ENCODE measurements around the gene MEGF8. TPM values are rescaled to one million over a fixed set of nuclear protein-coding genes. Genes with fewer than 3 reads are reported as not detected.

Gene MEGF8
- total RNA-seq, 3 donors from 2014 or later (not counting 1 experiment from before 2014, with no cell fraction given) = 8.1 to 11.3 (median 10.5) TPM

DNA sequence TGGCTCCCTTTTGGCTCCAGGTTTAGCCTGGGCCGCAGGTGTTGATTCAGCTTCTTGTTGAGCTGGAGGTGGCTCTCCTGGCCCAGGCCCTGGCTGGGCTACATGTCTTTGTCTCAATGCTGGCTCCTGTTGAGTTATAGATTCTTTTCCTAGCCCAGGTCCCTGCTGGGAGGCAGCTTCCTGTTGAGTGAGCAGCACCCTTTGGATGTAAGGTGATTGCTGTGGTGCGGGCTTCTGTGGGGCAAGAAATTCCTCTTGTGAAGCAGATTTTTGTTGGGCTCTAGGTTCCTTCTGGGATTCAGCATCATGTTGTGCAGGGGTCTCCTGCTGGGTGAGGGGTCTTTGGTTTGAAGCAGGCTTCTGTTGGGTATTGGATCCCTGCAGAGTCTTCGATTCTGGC, 101.2 kb downstream of the MEGF8 start:
- no peaks in the 10 kb centered on the region for H3K27me3 ChIP-seq (ENCODE audit: control insufficient read depth, insufficient read depth, low read length)
- no peaks in the 10 kb centered on the region for H3K9me3 ChIP-seq (ENCODE audit: control insufficient read depth, insufficient read depth, low read length)
- Mint-ChIP-seq H3K36me3 (no peaks in the 10 kb centered on the region), H3K27me3 (ENCODE audit: low read depth in 2 of 2) (no peaks in the 10 kb centered on the region), H3K4me3 (no peak overlapping the region), H3K4me1 (peaks cover 19 to 29% of the 10 kb centered on the region in 2 donors), H3K9me3 (no peaks in the 10 kb centered on the region), H3K27ac (no peak overlapping the region)
- H3K4me1 ChIP-seq (ENCODE audit: control insufficient read depth, insufficient read depth, low read length) = peaks cover 27% of the 10 kb centered on the region
- ATAC-seq = no peak
- H3K36me3 ChIP-seq (ENCODE audit: control insufficient read depth, insufficient read depth, low read length) = no peaks in the 10 kb centered on the region
- intact Hi-C loops (cut with micrococcal nuclease) = no loop called here
- TF ChIP-seq, protein P1, sequence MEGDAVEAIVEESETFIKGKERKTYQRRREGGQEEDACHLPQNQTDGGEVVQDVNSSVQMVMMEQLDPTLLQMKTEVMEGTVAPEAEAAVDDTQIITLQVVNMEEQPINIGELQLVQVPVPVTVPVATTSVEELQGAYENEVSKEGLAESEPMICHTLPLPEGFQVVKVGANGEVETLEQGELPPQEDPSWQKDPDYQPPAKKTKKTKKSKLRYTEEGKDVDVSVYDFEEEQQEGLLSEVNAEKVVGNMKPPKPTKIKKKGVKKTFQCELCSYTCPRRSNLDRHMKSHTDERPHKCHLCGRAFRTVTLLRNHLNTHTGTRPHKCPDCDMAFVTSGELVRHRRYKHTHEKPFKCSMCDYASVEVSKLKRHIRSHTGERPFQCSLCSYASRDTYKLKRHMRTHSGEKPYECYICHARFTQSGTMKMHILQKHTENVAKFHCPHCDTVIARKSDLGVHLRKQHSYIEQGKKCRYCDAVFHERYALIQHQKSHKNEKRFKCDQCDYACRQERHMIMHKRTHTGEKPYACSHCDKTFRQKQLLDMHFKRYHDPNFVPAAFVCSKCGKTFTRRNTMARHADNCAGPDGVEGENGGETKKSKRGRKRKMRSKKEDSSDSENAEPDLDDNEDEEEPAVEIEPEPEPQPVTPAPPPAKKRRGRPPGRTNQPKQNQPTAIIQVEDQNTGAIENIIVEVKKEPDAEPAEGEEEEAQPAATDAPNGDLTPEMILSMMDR (IDR thresholded peaks at IDR 0.05) = no peak
- no peak overlapping the region for H3K27ac ChIP-seq (ENCODE audit: low read length)
- DNase-seq = no peak
- H3K4me3 ChIP-seq (ENCODE audit: low read length) = no peak overlapping the region
- 96% methylated on average over 3 of the region's 3 CpGs for whole genome bisulfite sequencing (ENCODE audit: insufficient coverage)

DNA sequence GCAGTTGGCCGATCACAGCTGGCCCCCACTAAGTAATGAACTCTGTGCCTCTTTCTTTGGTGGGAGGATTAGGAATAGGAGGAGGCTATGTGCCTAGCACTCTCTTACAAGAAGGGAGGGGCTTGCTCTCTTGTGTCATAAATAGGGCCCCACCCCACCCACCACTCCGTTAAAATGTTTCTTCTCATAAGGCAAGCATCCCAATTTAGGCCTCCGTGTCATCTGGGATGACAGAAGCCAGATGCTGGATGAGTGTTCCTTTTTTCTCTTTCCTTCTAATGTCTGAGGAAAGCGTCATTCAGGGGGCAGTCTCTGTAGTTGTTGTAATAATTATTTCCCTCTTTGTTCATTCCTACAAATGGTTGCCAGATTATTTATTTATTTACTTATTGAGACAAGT, 101.9 kb downstream of the MEGF8 start, which contains the start of gene LIPE:
LIPE (minus strand) TSS at position 76 of the 400 bp plus-strand sequence. CDS start 239 bp downstream, outside the sequence.
- H3K27ac ChIP-seq (ENCODE audit: low read length) = no peak within 1 kb of the TSS
- Mint-ChIP-seq H3K27me3 (ENCODE audit: low read depth in 2 of 2) (no peaks in the 10 kb centered on the region), H3K9me3 (no peaks in the 10 kb centered on the region), H3K36me3 (no peaks in the 10 kb centered on the region), H3K27ac (no peak within 1 kb of the TSS), H3K4me1 (peaks cover 14 to 24% of the 10 kb centered on the region in 2 donors), H3K4me3 (peak within 1 kb of the TSS; percentile 56)
- DNase-seq = no peak
- H3K27me3 ChIP-seq (ENCODE audit: control insufficient read depth, insufficient read depth, low read length) = no peaks in the 10 kb centered on the region
- H3K36me3 ChIP-seq (ENCODE audit: control insufficient read depth, insufficient read depth, low read length) = no peaks in the 10 kb centered on the region
- 85% methylated on average over 3 of the region's 4 CpGs for WGBS (ENCODE audit: insufficient coverage)
- TF ChIP-seq, protein P1 (IDR thresholded peaks at IDR 0.05) = no peak
- intact Hi-C loops (cut with micrococcal nuclease) = no loop called here
- H3K4me3 ChIP-seq (ENCODE audit: low read length) = no peak within 1 kb of the TSS
- no peaks in the 10 kb centered on the region for H3K9me3 ChIP-seq (ENCODE audit: control insufficient read depth, insufficient read depth, low read length)
- ATAC-seq = no peak
- H3K4me1 ChIP-seq (ENCODE audit: control insufficient read depth, insufficient read depth, low read length) = peaks cover 21% of the 10 kb centered on the region

Other genes with a start within 250 kb of the MEGF8 start
- gene ZNF574, start 249.5 kb upstream of the MEGF8 start, total RNA-seq = 10 to 100 TPM; 21.6 to 23.7 (median 23.1) TPM
- gene POU2F2, start 193.2 kb upstream of the MEGF8 start, total RNA-seq = 10 to 100 TPM; 27.3 to 40.8 (median 29.3) TPM
- 100 to 1,000 TPM in 1 of 3 donors, 10 to 100 TPM in 2; 83.2 to 110 (median 83.7) TPM for gene DEDD2, start 108.0 kb upstream of the MEGF8 start, total RNA-seq
- 10 to 100 TPM in 2 of 3 donors, 1 to 10 TPM in 1; 8.8 to 10.6 (median 10.2) TPM for gene ZNF526, start 105.3 kb upstream of the MEGF8 start, total RNA-seq
- gene GSK3A, start 83.0 kb upstream of the MEGF8 start, total RNA-seq = 10 to 100 TPM; 42.5 to 52.1 (median 44.1) TPM
- gene ERF, start 70.5 kb upstream of the MEGF8 start, total RNA-seq = 100 to 1,000 TPM in 1 of 3 donors, 10 to 100 TPM in 2; 58.3 to 115 (median 75.6) TPM
- gene CIC, start 56.4 kb upstream of the MEGF8 start, total RNA-seq = 100 to 1,000 TPM in 2 of 3 donors, 10 to 100 TPM in 1; 95.4 to 121 (median 108) TPM
- gene PRR19, start 23.5 kb upstream of the MEGF8 start, total RNA-seq = not detected
- 1 to 10 TPM; 6.1 to 8.9 (median 7.9) TPM for gene PAFAH1B3, start 23.0 kb upstream of the MEGF8 start, total RNA-seq
- not detected for gene TMEM145, start 12.3 kb upstream of the MEGF8 start, total RNA-seq
- gene CNFN, start 64.7 kb downstream of the MEGF8 start, total RNA-seq = 1 to 10 TPM in 1 of 3 donors, not detected in 2; 1.3 TPM
- 10 to 100 TPM in 2 of 3 donors, 1 to 10 TPM in 1; 5.3 to 13.3 (median 11.7) TPM for gene LIPE, start 101.8 kb downstream of the MEGF8 start, total RNA-seq
- gene CXCL17, start 117.3 kb downstream of the MEGF8 start, total RNA-seq = not detected
- gene CEACAM1, start 202.8 kb downstream of the MEGF8 start, total RNA-seq = 1 to 10 TPM in 2 of 3 donors, not detected in 1; 1.3 to 1.9 TPM